AG09309 (cell line): ENCODE results near the gene ADPRS.

Experiments
- DNase-seq: peaks from one replicate; pipeline ENCODE4 v3.0.0-alpha.2; 2010; ENCODE audit warnings: low read depth
- H3K4me3 ChIP-seq: 2 replicates; pipeline ENCODE4 v1.5.1; 2011; ENCODE audit warnings: mild to moderate bottlenecking, low read depth, low read length, moderate library complexity; ENCODE audit not compliant: control insufficient read depth
- TF ChIP-seq, protein P1 (sequence below): IDR thresholded peaks from 2 replicates; pipeline ENCODE4 v1.5.1; 2011; ENCODE audit warnings: mild to moderate bottlenecking, low read depth, low read length, inconsistent platforms; ENCODE audit not compliant: insufficient read depth, control insufficient read depth; ENCODE audit errors: missing control alignments

ADPRS gene

DNA sequence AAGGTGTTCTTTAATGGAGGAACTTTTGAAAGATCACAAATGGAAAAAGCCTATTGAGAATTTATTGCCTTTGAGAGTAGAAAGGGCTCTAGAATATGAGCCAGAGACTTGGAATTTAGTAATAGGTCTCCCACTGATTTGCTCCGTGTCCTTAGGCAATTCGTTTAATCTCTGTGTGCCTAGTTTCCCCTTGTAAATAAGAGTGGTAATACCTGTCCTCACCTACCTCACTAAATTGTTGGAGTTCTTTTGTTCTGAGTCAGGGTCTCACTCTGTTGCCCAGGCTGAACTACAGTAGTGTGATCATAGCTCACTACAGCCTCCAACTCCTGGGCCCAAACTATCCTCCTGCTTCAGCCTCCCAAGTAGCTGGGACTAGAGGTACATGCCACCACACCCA is 19.8 kb upstream of the ADPRS start:
- H3K4me3 ChIP-seq, result no peak overlapping the region
- DNase-seq, result no peak
- TF ChIP-seq, protein P1, sequence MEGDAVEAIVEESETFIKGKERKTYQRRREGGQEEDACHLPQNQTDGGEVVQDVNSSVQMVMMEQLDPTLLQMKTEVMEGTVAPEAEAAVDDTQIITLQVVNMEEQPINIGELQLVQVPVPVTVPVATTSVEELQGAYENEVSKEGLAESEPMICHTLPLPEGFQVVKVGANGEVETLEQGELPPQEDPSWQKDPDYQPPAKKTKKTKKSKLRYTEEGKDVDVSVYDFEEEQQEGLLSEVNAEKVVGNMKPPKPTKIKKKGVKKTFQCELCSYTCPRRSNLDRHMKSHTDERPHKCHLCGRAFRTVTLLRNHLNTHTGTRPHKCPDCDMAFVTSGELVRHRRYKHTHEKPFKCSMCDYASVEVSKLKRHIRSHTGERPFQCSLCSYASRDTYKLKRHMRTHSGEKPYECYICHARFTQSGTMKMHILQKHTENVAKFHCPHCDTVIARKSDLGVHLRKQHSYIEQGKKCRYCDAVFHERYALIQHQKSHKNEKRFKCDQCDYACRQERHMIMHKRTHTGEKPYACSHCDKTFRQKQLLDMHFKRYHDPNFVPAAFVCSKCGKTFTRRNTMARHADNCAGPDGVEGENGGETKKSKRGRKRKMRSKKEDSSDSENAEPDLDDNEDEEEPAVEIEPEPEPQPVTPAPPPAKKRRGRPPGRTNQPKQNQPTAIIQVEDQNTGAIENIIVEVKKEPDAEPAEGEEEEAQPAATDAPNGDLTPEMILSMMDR, result no peak

DNA sequence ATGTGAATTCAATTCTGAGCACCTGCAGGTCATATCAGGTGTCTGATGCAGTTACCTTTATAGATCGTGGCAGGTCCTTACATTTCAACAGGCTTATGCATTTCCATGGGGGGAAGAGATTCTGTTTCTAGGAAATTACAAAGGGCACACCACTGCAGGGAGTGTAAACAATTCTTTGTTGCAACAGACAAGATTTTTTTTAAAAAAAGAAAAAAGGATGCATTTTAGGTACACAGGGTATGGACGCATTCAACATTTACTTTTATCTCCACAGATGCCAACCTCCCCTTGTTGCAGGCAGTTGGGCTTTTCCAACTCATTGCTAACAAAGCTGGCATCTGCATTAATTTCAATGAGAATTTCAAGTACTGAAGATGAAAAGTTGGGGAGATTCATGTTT is 18.3 kb upstream of the ADPRS start:
- TF ChIP-seq, protein P1, result no peak
- H3K4me3 ChIP-seq, result no peak overlapping the region
- DNase-seq, result no peak

DNA sequence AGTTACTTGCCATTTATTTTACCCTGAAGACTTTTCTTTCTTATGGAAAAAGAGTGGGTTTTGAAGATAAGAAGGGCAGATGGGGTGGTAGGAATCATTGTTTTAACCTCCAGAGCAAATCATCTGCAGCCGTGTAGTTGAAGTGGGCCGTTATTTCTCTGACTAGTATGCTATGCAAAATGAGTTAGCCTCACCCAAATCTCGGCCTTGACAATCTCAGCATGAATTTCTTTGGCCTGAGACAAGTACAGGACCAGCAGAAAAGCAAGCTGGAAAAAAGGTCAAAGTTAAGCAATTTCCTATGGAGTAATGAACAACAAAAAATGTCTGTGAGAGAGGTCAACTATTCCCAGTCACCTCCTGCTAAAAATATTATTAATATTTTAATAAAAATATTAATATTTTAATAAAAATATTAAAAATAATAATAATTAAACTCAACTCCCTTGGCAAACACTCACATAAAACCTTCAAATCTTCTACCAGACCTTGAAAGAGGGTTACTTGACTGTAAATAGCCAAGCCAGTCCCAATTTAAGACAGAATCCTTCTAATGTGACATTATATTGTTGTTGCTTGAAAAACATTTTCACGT is 11.6 kb upstream of the ADPRS start:
- TF ChIP-seq, protein P1, result no peak
- H3K4me3 ChIP-seq, result no peak overlapping the region
- DNase-seq, result no peak

DNA sequence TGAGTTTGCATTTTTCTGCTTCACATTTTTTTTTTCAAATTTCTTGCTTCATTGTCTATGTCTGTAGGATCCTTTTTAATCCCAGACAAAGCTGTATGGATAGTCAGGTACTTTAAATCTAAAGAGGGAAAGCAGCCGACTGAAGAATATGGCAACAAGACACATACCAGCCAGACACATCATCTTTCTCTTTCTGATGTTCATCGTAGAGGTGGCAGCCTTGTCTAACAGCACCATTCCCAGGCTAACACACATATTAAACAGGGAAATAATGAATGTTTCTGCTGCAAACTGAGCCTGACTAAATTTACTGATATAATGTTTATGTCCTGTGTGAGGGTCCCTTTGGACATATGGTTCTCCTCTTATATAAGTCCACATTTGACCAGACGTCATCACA is 8.5 kb upstream of the ADPRS start:
- H3K4me3 ChIP-seq, result no peak overlapping the region
- DNase-seq, result no peak
- TF ChIP-seq, protein P1, result no peak

DNA sequence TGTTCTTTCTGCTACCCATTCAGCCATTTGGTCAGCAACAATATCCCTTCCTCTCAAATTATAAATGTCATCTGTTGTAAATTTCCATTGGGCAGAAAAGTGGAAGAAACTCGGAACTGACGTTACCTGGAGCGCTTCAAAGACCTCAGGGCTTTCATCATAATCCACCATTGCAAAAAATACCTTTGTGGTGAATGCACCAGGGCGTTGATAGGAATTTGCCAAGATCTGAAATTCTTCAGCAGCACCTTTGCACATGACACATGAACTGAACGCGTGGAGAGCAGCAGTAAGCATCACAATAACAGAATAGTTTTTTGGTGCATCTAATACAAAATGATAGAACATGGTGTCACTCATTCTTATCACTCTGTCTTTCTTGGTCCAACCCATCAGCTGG is 7.9 kb upstream of the ADPRS start:
- DNase-seq, result no peak
- H3K4me3 ChIP-seq, result no peak overlapping the region
- TF ChIP-seq, protein P1, result no peak

DNA sequence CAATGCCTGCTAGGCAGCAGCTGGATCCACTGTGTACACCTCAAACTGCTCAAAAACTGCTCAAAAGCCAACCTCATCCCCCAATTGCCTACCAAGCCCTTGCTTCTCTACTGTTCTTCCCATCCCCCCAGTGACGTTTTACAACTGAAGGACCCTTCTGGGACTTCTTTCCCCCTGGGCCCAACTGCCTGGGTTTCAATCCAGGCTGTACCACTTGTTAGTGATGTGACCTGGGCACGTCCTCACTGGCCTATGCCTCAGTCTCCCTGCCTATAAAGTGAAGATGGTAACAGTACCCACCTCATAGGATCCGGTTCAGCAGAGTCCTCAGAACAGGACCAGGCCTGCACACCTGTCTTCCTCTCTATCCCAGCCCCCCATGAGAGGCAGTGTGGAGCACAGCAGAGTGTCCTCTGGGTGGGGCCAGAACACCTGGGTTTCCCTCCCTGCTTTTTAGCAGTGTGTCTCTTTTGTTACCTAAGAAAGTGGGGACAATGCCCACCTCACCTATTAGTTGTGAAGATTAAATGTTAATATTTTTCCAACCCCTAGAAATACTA is 6.7 kb upstream of the ADPRS start:
- no peak for DNase-seq
- TF ChIP-seq, protein P1, result no peak
- no peak overlapping the region for H3K4me3 ChIP-seq
